ENCODE results near the gene INPP4B.

Gene INPP4B

GRCh38 chr4:142287371-142287770, 558.7 kb downstream of the INPP4B start:
- no peaks in the 10 kb centered on the region for H3K36me3 ChIP-seq (replicated peaks; ENCODE audit: low read depth, low read length)
- no peak overlapping the region for H3K27ac ChIP-seq (ENCODE audit: low read length)
- H2AFZ ChIP-seq (ENCODE audit: low read depth, low read length) = no peak overlapping the region
- peaks cover 21% of the 10 kb centered on the region; the same call in 1 of the 2 replicates for H3K27me3 ChIP-seq (ENCODE audit: low read depth, low read length)
- TF ChIP-seq EZH2phosphoT487 (IDR thresholded peaks at IDR 0.05; ENCODE audit: low read depth) (no peak), CTCF (IDR thresholded peaks at IDR 0.05; ENCODE audit: low read depth, low read length) (no peak)
- no peaks in the 10 kb centered on the region for H4K20me1 ChIP-seq (ENCODE audit: insufficient read depth, low read length)
- H3K9me3 ChIP-seq (ENCODE audit: insufficient read depth, low read length) = 0 out of 2 replicates have a peak, but pooled peaks cover 4% of the 10 kb centered on the region
- H3K9ac ChIP-seq (ENCODE audit: low read length) = no peak overlapping the region
- no peaks in the 10 kb centered on the region for H3K79me2 ChIP-seq (ENCODE audit: low read length)
- no peak overlapping the region for H3K4me2 ChIP-seq (ENCODE audit: low read length)
- H3K4me1 ChIP-seq (ENCODE audit: low read length) = peaks cover 27% of the 10 kb centered on the region
- H3K4me3 ChIP-seq (ENCODE audit: low read length) = no peak overlapping the region

- Histone ChIP-seq H3K27me3 (ENCODE audit: low read depth, low read length) (peaks cover 18% of the 10 kb centered on the region; the same call in 1 of the 2 replicates), H3K9ac (ENCODE audit: low read length) (no peak overlapping the region), H3K36me3 (replicated peaks; ENCODE audit: low read depth, low read length) (no peaks in the 10 kb centered on the region), H3K4me3 (ENCODE audit: low read length) (no peak overlapping the region), H3K27ac (ENCODE audit: low read length) (no peak overlapping the region), H3K4me2 (ENCODE audit: low read length) (peak overlapping the region; percentile 75), H3K79me2 (ENCODE audit: low read length) (no peaks in the 10 kb centered on the region), H4K20me1 (ENCODE audit: insufficient read depth, low read length) (no peaks in the 10 kb centered on the region), H3K9me3 (ENCODE audit: insufficient read depth, low read length) (0 out of 2 replicates have a peak, but pooled peaks cover 4% of the 10 kb centered on the region), H2AFZ (ENCODE audit: low read depth, low read length) (no peak overlapping the region), H3K4me1 (ENCODE audit: low read length) (peaks cover 33% of the 10 kb centered on the region)
- no peak for TF ChIP-seq CTCF (IDR thresholded peaks at IDR 0.05; ENCODE audit: low read depth, low read length)
- TF ChIP-seq EZH2phosphoT487 (IDR thresholded peaks at IDR 0.05; ENCODE audit: low read depth) = no peak
Measured at GRCh38 chr4:142285222-142285583, 560.9 kb downstream of the INPP4B start.

GRCh38 chr4:142284402-142285221, 561.5 kb downstream of the INPP4B start:
- Histone ChIP-seq H3K4me1 (ENCODE audit: low read length) (peaks cover 33% of the 10 kb centered on the region), H3K27me3 (ENCODE audit: low read depth, low read length) (peaks cover 24% of the 10 kb centered on the region; the same call in 1 of the 2 replicates), H3K27ac (ENCODE audit: low read length) (0 out of 2 replicates have a peak overlapping the region, but pooled peaks have one; percentile 2), H3K9me3 (ENCODE audit: insufficient read depth, low read length) (0 out of 2 replicates have a peak, but pooled peaks cover 3% of the 10 kb centered on the region), H3K4me2 (ENCODE audit: low read length) (peak overlapping the region; percentile 75), H3K79me2 (ENCODE audit: low read length) (no peaks in the 10 kb centered on the region), H3K36me3 (replicated peaks; ENCODE audit: low read depth, low read length) (no peaks in the 10 kb centered on the region), H2AFZ (ENCODE audit: low read depth, low read length) (0 out of 2 replicates have a peak overlapping the region, but pooled peaks have one; percentile 2), H3K9ac (ENCODE audit: low read length) (no peak overlapping the region), H3K4me3 (ENCODE audit: low read length) (peak overlapping the region; percentile 56), H4K20me1 (ENCODE audit: insufficient read depth, low read length) (no peaks in the 10 kb centered on the region)
- TF ChIP-seq EZH2phosphoT487 (IDR thresholded peaks at IDR 0.05; ENCODE audit: low read depth) (no peak), CTCF (IDR thresholded peaks at IDR 0.05; ENCODE audit: low read depth, low read length) (no peak)

GRCh38 chr4:142282870-142283431, 563.1 kb downstream of the INPP4B start:
- Histone ChIP-seq H3K4me1 (ENCODE audit: low read length) (peaks cover 45% of the 10 kb centered on the region), H2AFZ (ENCODE audit: low read depth, low read length) (no peak overlapping the region), H3K27ac (ENCODE audit: low read length) (no peak overlapping the region), H3K79me2 (ENCODE audit: low read length) (no peaks in the 10 kb centered on the region), H3K36me3 (replicated peaks; ENCODE audit: low read depth, low read length) (no peaks in the 10 kb centered on the region), H3K4me2 (ENCODE audit: low read length) (0 out of 2 replicates have a peak overlapping the region, but pooled peaks have one; percentile 1), H3K4me3 (ENCODE audit: low read length) (no peak overlapping the region), H4K20me1 (ENCODE audit: insufficient read depth, low read length) (no peaks in the 10 kb centered on the region), H3K27me3 (ENCODE audit: low read depth, low read length) (peaks cover 30% of the 10 kb centered on the region; the same call in 1 of the 2 replicates), H3K9ac (ENCODE audit: low read length) (no peak overlapping the region), H3K9me3 (ENCODE audit: insufficient read depth, low read length) (no peaks in the 10 kb centered on the region)
- TF ChIP-seq EZH2phosphoT487 (IDR thresholded peaks at IDR 0.05; ENCODE audit: low read depth) (no peak), CTCF (IDR thresholded peaks at IDR 0.05; ENCODE audit: low read depth, low read length) (peak; percentile 83)
